GM18502 (cell line): ENCODE results near the gene TNFRSF25.

Experiments used
- ATAC-seq: cut with Tn5 transposase; IDR thresholded peaks from one replicate; pipeline ENCODE4 v1.9.1; 2021; ENCODE audit warnings: mild to moderate bottlenecking; ENCODE audit not compliant: unreplicated experiment, poor library complexity

Gene TNFRSF25

DNA sequence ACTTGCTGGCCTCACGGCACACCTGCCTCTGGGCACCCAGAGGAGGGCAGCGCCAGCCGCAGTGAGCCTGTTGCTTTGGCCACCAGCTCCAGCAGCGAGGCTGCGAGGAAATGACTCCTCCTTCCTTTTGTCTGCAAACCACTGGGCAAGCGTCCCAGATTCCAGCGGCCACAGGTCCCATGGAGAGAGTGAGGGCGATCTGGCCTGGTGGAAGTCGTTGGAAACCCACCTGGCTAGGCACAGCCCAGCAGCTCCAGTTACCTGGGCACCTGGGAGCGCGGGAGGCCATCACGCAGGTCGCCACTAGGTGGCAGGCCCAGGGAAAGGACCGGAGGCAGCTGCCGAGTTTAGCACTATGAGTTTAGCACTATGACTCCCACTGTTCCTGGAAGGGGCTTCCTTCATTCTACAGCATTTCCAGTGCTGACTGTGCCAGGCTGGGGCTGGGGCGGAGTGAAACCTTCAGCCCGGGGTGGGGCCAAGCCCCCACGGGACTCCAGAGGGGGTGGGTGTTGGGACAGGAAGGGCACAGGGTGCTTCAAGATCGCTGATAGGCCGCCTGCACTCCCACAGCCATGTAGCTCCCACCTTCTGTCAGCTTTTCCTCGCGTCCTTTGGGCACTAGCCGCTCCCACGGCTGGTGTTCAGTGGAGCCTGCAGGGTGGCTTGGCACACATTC lies 42.5 kb downstream of the TNFRSF25 start:
- ATAC-seq = no peak

DNA sequence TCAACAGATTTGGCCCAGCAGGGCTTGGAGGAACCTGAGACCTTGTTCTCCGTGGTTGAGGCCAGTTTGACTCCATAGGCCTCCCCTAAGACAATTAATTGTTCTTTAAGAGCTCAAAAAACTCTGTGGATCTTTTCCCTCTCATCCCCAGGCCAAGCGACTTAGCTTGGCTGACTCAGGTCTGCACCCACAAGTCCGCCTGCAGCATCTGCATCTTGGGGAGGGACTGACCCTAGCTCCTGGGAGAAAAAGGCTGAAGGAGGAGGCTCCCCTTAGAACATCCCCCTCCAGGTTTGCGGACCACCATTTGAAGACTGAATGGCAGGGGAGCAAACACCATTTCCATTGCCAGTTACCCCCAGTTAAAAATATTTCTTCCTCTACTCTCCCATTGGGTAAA lies 44.7 kb downstream of the TNFRSF25 start:
- no peak for ATAC-seq

GRCh38 chr1:6420454-6421042 lies 45.4 kb downstream of the TNFRSF25 start:
- ATAC-seq = no peak

DNA sequence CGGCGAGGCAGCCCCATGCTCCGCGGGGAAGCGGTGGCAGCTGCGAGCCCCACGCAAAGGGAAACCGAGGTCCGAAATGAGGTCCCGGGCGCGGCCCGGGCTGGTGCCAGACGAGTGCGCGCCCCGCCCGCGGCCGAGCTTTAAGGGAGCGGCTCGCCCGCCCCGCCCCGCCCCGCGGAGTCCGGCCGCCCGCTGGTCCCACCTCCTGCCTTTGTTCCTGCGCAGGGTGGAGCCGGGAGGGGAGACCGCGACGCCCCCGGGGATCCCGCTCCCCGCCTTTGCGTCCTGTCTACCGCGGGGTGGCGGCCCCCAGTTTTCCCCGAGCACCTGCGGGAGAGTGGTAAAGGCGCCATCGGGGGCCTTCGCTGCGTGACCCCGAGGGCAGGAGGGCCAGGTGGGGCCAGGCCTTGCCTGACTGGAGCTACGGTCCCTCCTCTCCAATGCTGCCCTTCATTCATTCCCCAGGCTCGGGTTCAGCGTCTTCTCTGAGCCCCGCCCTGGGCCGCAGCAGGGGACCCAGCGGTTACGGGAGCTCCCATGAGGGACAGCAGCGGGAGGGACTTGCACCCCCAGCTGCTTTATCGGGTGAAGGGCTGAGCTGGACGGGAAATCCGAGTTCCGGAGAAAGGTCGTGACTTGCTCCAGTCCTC lies 46.0 kb downstream of the TNFRSF25 start, which contains the start of gene HES2:
TSS of gene HES2 (minus strand) at position 116 of the 650 bp plus-strand sequence. CDS start at position 17, 99 bp downstream.
- no peak for ATAC-seq

GRCh38 chr1:6419397-6419803 lies 46.6 kb downstream of the TNFRSF25 start:
- no peak for ATAC-seq

DNA sequence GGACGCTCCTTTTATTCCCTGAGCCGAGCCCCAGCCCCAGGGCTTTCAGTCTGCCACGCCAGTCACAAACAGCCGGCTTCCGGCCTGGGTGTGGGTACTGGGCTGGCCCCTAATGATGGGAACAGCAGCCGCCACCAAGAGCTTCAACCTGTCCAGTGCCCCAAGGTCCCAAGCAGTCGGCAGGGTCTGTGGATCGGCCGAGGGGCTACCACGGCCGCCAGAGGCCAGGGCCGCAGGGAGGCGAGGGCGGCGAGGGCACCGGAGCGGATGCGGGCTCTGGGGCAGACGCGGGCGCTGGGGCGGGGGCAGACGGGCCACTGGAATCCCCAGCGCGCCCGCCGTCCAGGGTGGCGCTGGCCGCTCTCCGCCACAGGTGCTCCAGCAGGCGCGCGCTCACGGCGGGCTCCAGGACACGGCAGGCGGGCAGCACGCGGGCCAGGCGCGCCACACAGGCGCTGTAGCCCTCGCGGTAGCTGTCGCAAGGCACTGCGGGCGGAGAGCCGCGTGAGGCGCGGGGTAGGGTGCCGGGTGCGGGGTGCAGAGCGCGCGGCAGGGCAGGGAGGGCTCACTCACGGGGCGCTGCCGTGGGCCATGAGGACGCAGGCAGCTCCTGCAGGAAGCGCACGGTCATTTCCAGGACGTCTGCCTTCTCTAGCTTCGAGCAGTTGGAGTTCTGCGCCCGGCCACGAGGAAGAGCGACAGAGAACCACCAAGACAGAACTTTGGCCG lies 47.1 kb downstream of the TNFRSF25 start:
- ATAC-seq = no peak

DNA sequence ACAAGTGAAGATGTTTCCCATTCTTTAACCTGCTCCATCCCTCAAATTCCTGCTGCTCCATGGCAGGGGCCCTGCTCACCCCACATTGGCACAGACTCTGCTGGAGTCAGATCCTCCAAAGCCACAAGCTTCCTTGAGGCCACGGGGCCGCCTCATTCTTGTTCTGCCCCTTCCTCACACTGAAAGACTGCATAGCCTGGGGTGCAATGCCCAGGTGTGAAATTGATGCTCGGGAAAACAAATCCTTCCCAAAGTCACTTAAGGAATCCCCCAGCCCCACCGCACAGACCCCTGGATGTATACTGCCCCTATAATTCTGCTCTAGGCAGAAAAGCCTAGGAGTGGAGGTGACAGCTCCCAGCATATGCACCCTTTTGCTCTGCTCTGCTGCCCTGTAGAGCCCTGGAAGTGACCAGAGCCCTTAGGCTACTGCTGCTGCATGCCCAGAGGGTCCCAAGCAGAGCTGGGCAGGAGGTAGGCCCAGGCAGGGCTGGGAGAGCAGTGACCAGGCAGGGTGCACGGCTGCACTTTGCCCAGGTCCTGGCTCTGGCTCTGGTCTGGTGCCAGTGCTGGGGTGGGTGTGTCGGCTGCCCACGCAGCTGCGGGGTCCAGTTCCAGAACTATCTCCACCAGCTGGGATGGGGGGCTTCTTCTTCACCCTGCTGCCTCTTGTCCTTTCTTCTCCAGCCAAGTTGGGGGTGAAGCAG lies 47.9 kb downstream of the TNFRSF25 start:
- ATAC-seq = no peak

DNA sequence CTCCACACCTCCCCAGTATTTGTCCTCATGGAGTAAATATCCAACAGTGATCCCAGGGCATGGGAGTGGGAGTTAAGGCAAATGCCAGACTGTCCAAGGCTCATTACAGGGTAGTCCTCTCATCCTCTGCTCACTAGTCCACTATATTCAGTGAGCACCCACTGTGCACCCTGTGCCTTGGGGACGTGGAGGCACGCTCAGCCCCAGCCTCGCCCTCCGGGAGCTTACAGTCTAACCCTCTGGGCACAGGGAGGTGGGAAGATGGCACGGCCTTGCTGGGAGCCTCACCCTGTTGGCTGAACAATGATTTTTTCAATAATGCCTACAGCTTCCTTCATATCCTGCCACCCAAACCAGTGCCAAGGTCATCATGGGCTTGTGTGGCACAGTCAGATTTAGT lies 49.1 kb downstream of the TNFRSF25 start:
- no peak for ATAC-seq

DNA sequence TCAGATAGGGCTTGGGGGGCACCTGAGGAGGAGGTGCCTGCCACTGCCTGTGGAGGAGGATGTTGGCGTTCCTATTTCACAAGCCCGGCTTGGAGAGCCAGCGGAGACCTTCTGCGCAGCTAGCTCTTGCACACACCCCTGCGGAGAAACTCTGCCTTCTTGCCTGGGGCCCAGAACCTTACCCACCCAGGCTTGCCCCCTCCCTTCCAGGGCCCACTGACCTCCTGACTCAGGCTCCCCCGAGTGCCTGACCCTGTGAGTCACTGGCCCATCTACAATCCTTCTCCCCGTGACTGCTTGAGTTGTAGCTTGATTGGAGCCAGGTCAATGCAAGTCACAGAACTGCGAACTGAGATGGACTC lies 49.7 kb downstream of the TNFRSF25 start:
- no peak for ATAC-seq

GRCh38 chr1:6414881-6415626 lies 50.9 kb downstream of the TNFRSF25 start:
- no peak for ATAC-seq

GRCh38 chr1:6414443-6414844 lies 51.5 kb downstream of the TNFRSF25 start:
- no peak for ATAC-seq

DNA sequence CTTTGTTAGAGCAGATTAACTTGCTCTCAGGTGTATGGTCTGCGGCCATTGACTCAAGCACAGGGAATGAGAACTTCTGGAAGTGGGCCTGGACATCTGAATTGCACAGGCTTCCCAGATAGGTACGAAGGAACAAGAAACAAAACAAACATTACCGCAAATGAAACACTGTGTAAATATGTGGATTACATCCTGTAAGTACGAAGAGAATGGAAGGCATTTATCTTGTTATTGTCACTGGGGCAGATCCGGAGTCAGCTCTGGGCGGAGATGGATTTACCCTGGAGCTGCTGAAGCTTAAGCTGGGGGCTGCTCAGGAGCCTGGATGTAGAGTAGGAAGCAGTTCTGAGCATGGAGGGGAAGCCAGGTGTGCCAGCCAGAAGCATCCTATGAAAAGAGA lies 53.1 kb downstream of the TNFRSF25 start:
- ATAC-seq = no peak
